C4-2B (cell line): ENCODE results near the gene IL17RB.

Experiments
- ZFX ChIP-seq: fragments of 450-650 bp; IDR thresholded peaks from 2 replicates; pipeline ENCODE4 v1.6.1; 2017
- TF ChIP-seq, protein P1 (sequence below): fragments of 450-650 bp; conservative IDR thresholded peaks from 2 replicates; pipeline ENCODE4 v1.5.1; 2017; ENCODE audit warnings: mild to moderate bottlenecking

DNA sequence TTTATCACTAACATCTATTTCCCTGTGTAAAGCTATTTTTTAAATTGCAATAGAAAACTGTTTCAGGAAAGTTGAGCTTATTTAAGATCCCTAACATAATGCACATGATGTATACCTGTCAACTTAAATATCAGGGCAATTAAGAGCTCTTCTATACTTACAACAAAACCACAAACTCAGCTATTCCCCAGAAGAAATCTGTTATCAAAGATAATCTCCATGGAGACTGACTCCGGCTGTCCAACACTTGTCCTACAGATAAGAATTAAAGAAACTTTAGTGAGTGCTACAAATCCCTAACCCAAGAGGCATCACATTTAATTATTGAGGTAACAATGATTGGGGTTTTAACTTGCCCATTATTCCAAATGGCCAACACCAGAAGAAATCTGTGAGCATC lies 41.9 kb downstream of the IL17RB start:
- TF ChIP-seq, protein P1, sequence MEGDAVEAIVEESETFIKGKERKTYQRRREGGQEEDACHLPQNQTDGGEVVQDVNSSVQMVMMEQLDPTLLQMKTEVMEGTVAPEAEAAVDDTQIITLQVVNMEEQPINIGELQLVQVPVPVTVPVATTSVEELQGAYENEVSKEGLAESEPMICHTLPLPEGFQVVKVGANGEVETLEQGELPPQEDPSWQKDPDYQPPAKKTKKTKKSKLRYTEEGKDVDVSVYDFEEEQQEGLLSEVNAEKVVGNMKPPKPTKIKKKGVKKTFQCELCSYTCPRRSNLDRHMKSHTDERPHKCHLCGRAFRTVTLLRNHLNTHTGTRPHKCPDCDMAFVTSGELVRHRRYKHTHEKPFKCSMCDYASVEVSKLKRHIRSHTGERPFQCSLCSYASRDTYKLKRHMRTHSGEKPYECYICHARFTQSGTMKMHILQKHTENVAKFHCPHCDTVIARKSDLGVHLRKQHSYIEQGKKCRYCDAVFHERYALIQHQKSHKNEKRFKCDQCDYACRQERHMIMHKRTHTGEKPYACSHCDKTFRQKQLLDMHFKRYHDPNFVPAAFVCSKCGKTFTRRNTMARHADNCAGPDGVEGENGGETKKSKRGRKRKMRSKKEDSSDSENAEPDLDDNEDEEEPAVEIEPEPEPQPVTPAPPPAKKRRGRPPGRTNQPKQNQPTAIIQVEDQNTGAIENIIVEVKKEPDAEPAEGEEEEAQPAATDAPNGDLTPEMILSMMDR, result no peak
- no peak for TF ChIP-seq ZFX
